ENCODE data around the gene CRADD. TPM values are rescaled to one million over a fixed set of nuclear protein-coding genes. Genes with fewer than 3 reads are reported as not detected.

CRADD gene
- total RNA-seq, 1 experiment from 2014 or later, result 7.6 TPM

DNA sequence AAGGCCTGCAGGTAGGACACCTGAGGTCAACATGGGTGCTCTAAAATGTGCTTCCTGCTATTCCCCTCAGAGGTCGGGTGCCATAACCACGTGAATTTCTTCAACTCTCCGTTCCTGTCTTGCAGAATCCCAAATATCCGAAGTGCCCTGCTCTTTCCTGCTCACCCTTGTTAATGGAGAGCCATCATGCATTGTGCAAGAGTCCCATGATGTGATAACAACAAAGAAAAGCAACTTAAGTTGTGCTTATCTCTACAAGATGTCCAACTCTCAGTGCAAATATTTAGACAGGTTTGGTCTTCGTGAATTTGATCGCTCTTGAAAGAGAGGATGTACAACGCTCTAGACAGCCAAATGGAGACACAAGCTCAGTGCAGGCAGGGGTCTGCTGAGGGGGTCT is 260.6 kb downstream of the CRADD start:
- no peak overlapping the region for H3K4me3 Mint-ChIP-seq
- H2AFZ ChIP-seq (ENCODE audit: low read length), result no peak overlapping the region
- no peak overlapping the region for H2BK5ac ChIP-seq (ENCODE audit: insufficient read length, low read length)
- H3K27me3 Mint-ChIP-seq (ENCODE audit: low read depth), result peaks cover 1% of the 10 kb centered on the region
- H2BK15ac ChIP-seq (ENCODE audit: low read depth, low read length), result no peak overlapping the region
- H3K14ac ChIP-seq (ENCODE audit: insufficient read depth, low read length), result no peak overlapping the region
- no peak overlapping the region for H3K18ac ChIP-seq (ENCODE audit: insufficient read length, low read depth, low read length)
- H2AK5ac ChIP-seq (ENCODE audit: insufficient read length, low read length), result no peak overlapping the region
- no peaks in the 10 kb centered on the region for H4K20me1 ChIP-seq (ENCODE audit: control insufficient read depth, insufficient read depth, insufficient read length)
- no CpG with 5 or more reads among the region's 7 CpGs for WGBS (ENCODE audit: extremely low coverage, insufficient read length, low lambda C conversion rate)
- no peak overlapping the region for H4K5ac ChIP-seq (ENCODE audit: insufficient read length, low read depth, low read length)
- H3K56ac ChIP-seq (ENCODE audit: insufficient read length, low read depth, low read length), result no peak overlapping the region
- no peak for DNase-seq
- no peaks in the 10 kb centered on the region for H3K23me2 ChIP-seq (ENCODE audit: insufficient read length, low read depth, low read length, poor library complexity, severe bottlenecking)
- H3K79me2 ChIP-seq (ENCODE audit: insufficient read depth, low read length), result no peaks in the 10 kb centered on the region
- H2BK12ac ChIP-seq (ENCODE audit: insufficient read length, low read depth, low read length), result no peak overlapping the region
- H3K4me1 ChIP-seq (ENCODE audit: insufficient read depth, low read length), result no peaks in the 10 kb centered on the region; the same call in 1 of the 2 replicates
- H3K9ac ChIP-seq (ENCODE audit: extremely low read depth, insufficient read length, low read length), result no peak overlapping the region
- H4K91ac ChIP-seq (ENCODE audit: insufficient read length, low read depth, low read length), result no peak overlapping the region
- H2BK20ac ChIP-seq (ENCODE audit: low read depth, low read length, poor library complexity, severe bottlenecking), result no peak overlapping the region
- no peak overlapping the region for H4K8ac ChIP-seq (replicated peaks; ENCODE audit: insufficient read length, low read depth, low read length)
- H3K4me1 Mint-ChIP-seq, result peaks cover 20 to 22% of the 10 kb centered on the region in 2 experiments
- no peak overlapping the region for H3T11ph ChIP-seq (ENCODE audit: low read length)
- no peaks in the 10 kb centered on the region for H3K27me3 ChIP-seq (ENCODE audit: insufficient read depth, low read length)
- H3K4ac ChIP-seq (ENCODE audit: low read depth, low read length), result no peak overlapping the region
- peaks cover 22% of the 10 kb centered on the region for H3K9me3 ChIP-seq (ENCODE audit: control insufficient read depth, low read depth, low read length)
- no peak overlapping the region for H3K27ac ChIP-seq (ENCODE audit: insufficient read length, low read depth, low read length)
- TF ChIP-seq, protein P1, sequence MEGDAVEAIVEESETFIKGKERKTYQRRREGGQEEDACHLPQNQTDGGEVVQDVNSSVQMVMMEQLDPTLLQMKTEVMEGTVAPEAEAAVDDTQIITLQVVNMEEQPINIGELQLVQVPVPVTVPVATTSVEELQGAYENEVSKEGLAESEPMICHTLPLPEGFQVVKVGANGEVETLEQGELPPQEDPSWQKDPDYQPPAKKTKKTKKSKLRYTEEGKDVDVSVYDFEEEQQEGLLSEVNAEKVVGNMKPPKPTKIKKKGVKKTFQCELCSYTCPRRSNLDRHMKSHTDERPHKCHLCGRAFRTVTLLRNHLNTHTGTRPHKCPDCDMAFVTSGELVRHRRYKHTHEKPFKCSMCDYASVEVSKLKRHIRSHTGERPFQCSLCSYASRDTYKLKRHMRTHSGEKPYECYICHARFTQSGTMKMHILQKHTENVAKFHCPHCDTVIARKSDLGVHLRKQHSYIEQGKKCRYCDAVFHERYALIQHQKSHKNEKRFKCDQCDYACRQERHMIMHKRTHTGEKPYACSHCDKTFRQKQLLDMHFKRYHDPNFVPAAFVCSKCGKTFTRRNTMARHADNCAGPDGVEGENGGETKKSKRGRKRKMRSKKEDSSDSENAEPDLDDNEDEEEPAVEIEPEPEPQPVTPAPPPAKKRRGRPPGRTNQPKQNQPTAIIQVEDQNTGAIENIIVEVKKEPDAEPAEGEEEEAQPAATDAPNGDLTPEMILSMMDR (conservative IDR thresholded peaks at IDR 0.05), result no peak
- H3K27ac Mint-ChIP-seq, result no peak overlapping the region
- H3K23ac ChIP-seq (ENCODE audit: insufficient read length, low read depth, low read length), result no peak overlapping the region
- H3K36me3 Mint-ChIP-seq (ENCODE audit: insufficient read depth in 1 of 3, low read depth in 3 of 3), result peaks cover 10 to 12% (median 11%) of the 10 kb centered on the region in 3 experiments
- no peak overlapping the region for H3K4me2 ChIP-seq (ENCODE audit: insufficient read depth, insufficient read length, low read length)
- H3K79me1 ChIP-seq (ENCODE audit: insufficient read depth, low read depth, low read length, poor library complexity, severe bottlenecking), result no peaks in the 10 kb centered on the region
- peaks cover 8 to 22% of the 10 kb centered on the region in 2 experiments for H3K9me3 Mint-ChIP-seq
- H2BK120ac ChIP-seq (ENCODE audit: low read depth, low read length, poor library complexity, severe bottlenecking), result no peak overlapping the region

Measured in H9 (cell line).